ENCODE data around the gene STKLD1. TPM values are rescaled to one million over a fixed set of nuclear protein-coding genes. Genes with fewer than 3 reads are reported as not detected.

The STKLD1 gene
- total and polyA plus RNA-seq, 9 of the 15 experiments (the other 6 are each of a cell fraction or from before 2014, with no cell fraction given), result 0.10 to 0.65 (median 0.33) TPM; not detected in 2

DNA sequence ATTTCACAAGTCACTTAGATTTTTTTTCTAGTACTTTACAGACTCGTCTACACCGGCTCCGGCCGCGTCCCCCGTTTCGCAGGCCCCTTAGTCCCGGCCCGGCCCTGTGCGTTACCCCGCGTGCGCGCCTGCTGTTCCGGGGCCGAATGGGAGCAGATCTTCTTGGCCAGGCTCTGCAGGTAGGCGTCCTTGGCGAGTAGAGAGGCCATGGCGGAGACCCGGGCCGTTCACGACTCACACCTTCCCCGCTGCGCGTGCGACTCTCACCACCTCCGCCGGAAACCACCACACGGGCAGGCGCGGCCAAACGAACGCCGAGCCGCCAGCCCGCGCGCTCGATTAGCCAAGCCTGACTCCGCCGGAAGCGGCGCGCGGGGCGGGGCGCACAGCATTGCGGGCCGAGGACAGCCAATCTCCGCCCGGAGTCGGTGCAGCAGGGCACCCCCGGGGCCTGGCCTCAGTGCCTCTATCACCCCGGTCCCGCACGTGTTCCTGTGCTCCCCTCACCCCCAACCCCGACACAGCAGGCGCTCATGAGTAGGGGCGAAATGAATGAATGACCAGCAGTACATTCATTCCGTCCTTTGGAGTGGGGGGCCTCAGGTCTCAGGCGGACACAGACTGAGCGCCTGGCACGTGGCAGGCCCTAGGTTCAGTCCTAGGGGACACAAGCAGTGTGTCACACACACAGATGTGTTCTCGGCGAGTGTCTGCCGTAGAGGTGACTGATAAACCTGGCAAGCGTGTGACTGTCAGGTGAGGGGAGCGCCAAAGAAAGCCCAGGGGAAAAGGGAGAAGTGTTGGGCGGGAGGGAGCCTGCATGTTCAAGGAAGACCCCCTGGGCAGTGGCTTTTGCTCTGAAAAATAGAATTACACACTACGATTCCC is 40.0 kb upstream of the STKLD1 start, which contains the start of gene SURF6 (continued):
- no peak for TF ChIP-seq ZNF316 (IDR thresholded peaks at IDR 0.05)
- TF ChIP-seq ZNF253 (CRISPR knock-in tag; conservative IDR thresholded peaks at IDR 0.05), result no peak
- TF ChIP-seq HDAC2 (IDR thresholded peaks at IDR 0.05), result peak; percentile 36; the same call in 1 of the 2 replicates
- TF ChIP-seq ARID1B (IDR thresholded peaks at IDR 0.05), result no peak
- TF ChIP-seq RBM17 (IDR thresholded peaks at IDR 0.05; ENCODE audit: borderline replicate concordance, low read depth, low read length), result no peak
- no peak for TF ChIP-seq BDP1 (IDR thresholded peaks at IDR 0.05; ENCODE audit: insufficient read depth, insufficient read length)
- TF ChIP-seq ZNF354B (CRISPR knock-in tag; IDR thresholded peaks at IDR 0.05), result no peak
- TF ChIP-seq ZSCAN29 (IDR thresholded peaks at IDR 0.05), result peak; percentile 97
- TF ChIP-seq NR2C1 (IDR thresholded peaks at IDR 0.05), result no peak
- peak; percentile 41; the same call in 1 of the 2 replicates for TF ChIP-seq NR2C1 (tag; IDR thresholded peaks at IDR 0.05)
- TF ChIP-seq HNRNPL (IDR thresholded peaks at IDR 0.05; ENCODE audit: low read depth, low read length), result 0 out of 2 replicates have a peak, but pooled peaks have one; percentile 42
- TF ChIP-seq EWSR1 (IDR thresholded peaks at IDR 0.05; ENCODE audit: borderline replicate concordance, low read depth, partially characterized antibody), result no peak
- TF ChIP-seq, protein P1, sequence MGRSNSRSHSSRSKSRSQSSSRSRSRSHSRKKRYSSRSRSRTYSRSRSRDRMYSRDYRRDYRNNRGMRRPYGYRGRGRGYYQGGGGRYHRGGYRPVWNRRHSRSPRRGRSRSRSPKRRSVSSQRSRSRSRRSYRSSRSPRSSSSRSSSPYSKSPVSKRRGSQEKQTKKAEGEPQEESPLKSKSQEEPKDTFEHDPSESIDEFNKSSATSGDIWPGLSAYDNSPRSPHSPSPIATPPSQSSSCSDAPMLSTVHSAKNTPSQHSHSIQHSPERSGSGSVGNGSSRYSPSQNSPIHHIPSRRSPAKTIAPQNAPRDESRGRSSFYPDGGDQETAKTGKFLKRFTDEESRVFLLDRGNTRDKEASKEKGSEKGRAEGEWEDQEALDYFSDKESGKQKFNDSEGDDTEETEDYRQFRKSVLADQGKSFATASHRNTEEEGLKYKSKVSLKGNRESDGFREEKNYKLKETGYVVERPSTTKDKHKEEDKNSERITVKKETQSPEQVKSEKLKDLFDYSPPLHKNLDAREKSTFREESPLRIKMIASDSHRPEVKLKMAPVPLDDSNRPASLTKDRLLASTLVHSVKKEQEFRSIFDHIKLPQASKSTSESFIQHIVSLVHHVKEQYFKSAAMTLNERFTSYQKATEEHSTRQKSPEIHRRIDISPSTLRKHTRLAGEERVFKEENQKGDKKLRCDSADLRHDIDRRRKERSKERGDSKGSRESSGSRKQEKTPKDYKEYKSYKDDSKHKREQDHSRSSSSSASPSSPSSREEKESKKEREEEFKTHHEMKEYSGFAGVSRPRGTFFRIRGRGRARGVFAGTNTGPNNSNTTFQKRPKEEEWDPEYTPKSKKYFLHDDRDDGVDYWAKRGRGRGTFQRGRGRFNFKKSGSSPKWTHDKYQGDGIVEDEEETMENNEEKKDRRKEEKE (IDR thresholded peaks at IDR 0.05; ENCODE audit: borderline replicate concordance in 1 of 2, control insufficient read depth in 1 of 2, low read depth in 2 of 2, low read length in 1 of 2), result peak in 1 of 2 experiments; percentile 79; a peak in 2 of 4 replicates
- TF ChIP-seq BMI1 (IDR thresholded peaks at IDR 0.05; ENCODE audit: low read length), result no peak
- peak; percentile 60 for TF ChIP-seq DACH1 (IDR thresholded peaks at IDR 0.05; ENCODE audit: partially characterized antibody)
- no peak for TF ChIP-seq NELFE (IDR thresholded peaks at IDR 0.05; ENCODE audit: insufficient read depth, insufficient read length)
- TF ChIP-seq, protein P2, sequence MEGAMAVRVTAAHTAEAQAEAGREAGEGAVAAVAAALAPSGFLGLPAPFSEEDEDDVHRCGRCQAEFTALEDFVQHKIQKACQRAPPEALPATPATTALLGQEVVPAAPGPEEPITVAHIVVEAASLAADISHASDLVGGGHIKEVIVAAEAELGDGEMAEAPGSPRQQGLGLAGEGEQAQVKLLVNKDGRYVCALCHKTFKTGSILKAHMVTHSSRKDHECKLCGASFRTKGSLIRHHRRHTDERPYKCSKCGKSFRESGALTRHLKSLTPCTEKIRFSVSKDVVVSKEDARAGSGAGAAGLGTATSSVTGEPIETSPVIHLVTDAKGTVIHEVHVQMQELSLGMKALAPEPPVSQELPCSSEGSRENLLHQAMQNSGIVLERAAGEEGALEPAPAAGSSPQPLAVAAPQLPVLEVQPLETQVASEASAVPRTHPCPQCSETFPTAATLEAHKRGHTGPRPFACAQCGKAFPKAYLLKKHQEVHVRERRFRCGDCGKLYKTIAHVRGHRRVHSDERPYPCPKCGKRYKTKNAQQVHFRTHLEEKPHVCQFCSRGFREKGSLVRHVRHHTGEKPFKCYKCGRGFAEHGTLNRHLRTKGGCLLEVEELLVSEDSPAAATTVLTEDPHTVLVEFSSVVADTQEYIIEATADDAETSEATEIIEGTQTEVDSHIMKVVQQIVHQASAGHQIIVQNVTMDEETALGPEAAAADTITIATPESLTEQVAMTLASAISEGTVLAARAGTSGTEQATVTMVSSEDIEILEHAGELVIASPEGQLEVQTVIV (CRISPR knock-in tag; IDR thresholded peaks at IDR 0.05; ENCODE audit: borderline replicate concordance), result peak; percentile 90
- TF ChIP-seq NFE2L1 (tag; IDR thresholded peaks at IDR 0.05; ENCODE audit: borderline replicate concordance, low read depth), result no peak
- TF ChIP-seq U2AF1 (optimal IDR thresholded peaks at IDR 0.05; ENCODE audit: low read depth, low read length), result peak; percentile 83
- TF ChIP-seq HNRNPK (IDR thresholded peaks at IDR 0.05; ENCODE audit: low read depth, low read length, poor library complexity, severe bottlenecking), result peak; percentile 34
- TF ChIP-seq POLR2A (conservative IDR thresholded peaks at IDR 0.05), result peak; percentile 90

All from K562 (cell line).